HepG2 (cell line): ENCODE results near the gene TRIP6. TPM values are rescaled to one million over a fixed set of nuclear protein-coding genes. Genes with fewer than 3 reads are reported as not detected.

Experiments
- AKAP8 ChIP-seq: sonication (generic); formaldehyde crosslinking; IDR thresholded peaks from 2 replicates; pipeline ENCODE4 v1.5.1; 2020; ENCODE audit warnings: mild to moderate bottlenecking, missing genetic modification reagents
- ARID2 ChIP-seq: sonication (generic); formaldehyde crosslinking; IDR thresholded peaks from 2 replicates; pipeline ENCODE4 v1.8.1; 2022; ENCODE audit warnings: mild to moderate bottlenecking, missing genetic modification reagents, borderline replicate concordance
- GTF2F1 ChIP-seq: fragments of 150-350 bp; IDR thresholded peaks from 2 replicates; pipeline ENCODE4 v1.6.1; 2014; ENCODE audit warnings: low read length
- ISX ChIP-seq: sonication (generic); formaldehyde crosslinking; conservative IDR thresholded peaks from 2 replicates; pipeline ENCODE4 v1.5.0; 2020; ENCODE audit warnings: missing genetic modification reagents
- SMYD3 ChIP-seq: sonication (generic); formaldehyde crosslinking; IDR thresholded peaks from 2 replicates; pipeline ENCODE4 v1.8.1; 2023; ENCODE audit warnings: mild to moderate bottlenecking, missing genetic modification reagents
- ZC3H4 ChIP-seq: sonication (generic); formaldehyde crosslinking; IDR thresholded peaks from 2 replicates; pipeline ENCODE4 v1.4.0; 2020; ENCODE audit warnings: missing genetic modification reagents, borderline replicate concordance
- ZNF546 ChIP-seq: sonication (generic); formaldehyde crosslinking; conservative IDR thresholded peaks from 2 replicates; pipeline ENCODE4 v1.8.1; 2023; ENCODE audit warnings: mild to moderate bottlenecking, missing genetic modification reagents
- ZNF549 ChIP-seq: sonication (generic); formaldehyde crosslinking; IDR thresholded peaks from 2 replicates; pipeline ENCODE4 v1.5.0; 2020; ENCODE audit warnings: missing genetic modification reagents
- ZNF75D ChIP-seq: sonication (generic); formaldehyde crosslinking; IDR thresholded peaks from 2 replicates; pipeline ENCODE4 v1.8.1; 2023; ENCODE audit warnings: missing genetic modification reagents, mild to moderate bottlenecking, borderline replicate concordance
- polyA plus RNA-seq, 8 experiments: library from polyadenylated mRNA; depleted of rRNA in 3 of 8; stranded (reverse) in 7 of 8; unstranded in 1 of 8; fragments of >200 nt; fragmentation: Illumina TruSeq in 4 of 8; extraction: Trizol in 4 of 8; gene quantifications; 2 replicates each; pipeline versions ENCODE4 v1.2.1 to v1.2.3, GENCODE V29; 2011 to 2016; ENCODE audit warnings: low read depth in 4 of 8, missing spikeins in 1 of 8, mixed read lengths in 1 of 8; ENCODE audit not compliant: insufficient read depth in 1 of 8
- total RNA-seq, 5 experiments: library from RNA; depleted of rRNA; stranded (reverse); fragments of >200 nt; fragmentation: Illumina TruSeq; extraction: Trizol; gene quantifications; 2 replicates each; pipeline ENCODE4 v1.2.3, GENCODE V29; 2016; ENCODE audit warnings: low read depth in 1 of 5
- TF ChIP-seq, protein P1 (sequence below): sonication (generic); formaldehyde crosslinking; IDR thresholded peaks from 2 replicates; pipeline ENCODE4 v1.4.0; 2020; ENCODE audit warnings: missing genetic modification reagents
- TF ChIP-seq, protein P2 (sequence below): sonication (generic); formaldehyde crosslinking; IDR thresholded peaks from 2 replicates; pipeline ENCODE4 v1.5.0; 2020; ENCODE audit warnings: missing genetic modification reagents

The TRIP6 gene
- total and polyA plus RNA-seq, 2 of the 13 experiments (the other 11 are each of a cell fraction or from before 2014, with no cell fraction given) = 0.34 to 0.38 TPM

DNA sequence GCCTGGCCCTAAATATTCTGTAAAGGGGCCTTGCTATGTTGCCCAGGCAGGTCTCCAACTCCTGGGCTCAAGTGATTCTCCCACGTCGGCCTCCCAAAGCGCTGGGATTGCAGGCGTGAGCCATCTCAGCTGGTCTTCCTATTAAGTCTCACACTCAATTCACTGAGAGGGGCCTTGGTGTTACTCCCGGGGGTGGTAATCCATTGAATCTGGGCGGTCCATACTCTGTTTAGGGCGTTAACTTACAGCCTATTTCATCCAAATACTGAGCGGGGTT, 7.1 kb downstream of the TRIP6 start (continued):
- TF ChIP-seq, protein P1, sequence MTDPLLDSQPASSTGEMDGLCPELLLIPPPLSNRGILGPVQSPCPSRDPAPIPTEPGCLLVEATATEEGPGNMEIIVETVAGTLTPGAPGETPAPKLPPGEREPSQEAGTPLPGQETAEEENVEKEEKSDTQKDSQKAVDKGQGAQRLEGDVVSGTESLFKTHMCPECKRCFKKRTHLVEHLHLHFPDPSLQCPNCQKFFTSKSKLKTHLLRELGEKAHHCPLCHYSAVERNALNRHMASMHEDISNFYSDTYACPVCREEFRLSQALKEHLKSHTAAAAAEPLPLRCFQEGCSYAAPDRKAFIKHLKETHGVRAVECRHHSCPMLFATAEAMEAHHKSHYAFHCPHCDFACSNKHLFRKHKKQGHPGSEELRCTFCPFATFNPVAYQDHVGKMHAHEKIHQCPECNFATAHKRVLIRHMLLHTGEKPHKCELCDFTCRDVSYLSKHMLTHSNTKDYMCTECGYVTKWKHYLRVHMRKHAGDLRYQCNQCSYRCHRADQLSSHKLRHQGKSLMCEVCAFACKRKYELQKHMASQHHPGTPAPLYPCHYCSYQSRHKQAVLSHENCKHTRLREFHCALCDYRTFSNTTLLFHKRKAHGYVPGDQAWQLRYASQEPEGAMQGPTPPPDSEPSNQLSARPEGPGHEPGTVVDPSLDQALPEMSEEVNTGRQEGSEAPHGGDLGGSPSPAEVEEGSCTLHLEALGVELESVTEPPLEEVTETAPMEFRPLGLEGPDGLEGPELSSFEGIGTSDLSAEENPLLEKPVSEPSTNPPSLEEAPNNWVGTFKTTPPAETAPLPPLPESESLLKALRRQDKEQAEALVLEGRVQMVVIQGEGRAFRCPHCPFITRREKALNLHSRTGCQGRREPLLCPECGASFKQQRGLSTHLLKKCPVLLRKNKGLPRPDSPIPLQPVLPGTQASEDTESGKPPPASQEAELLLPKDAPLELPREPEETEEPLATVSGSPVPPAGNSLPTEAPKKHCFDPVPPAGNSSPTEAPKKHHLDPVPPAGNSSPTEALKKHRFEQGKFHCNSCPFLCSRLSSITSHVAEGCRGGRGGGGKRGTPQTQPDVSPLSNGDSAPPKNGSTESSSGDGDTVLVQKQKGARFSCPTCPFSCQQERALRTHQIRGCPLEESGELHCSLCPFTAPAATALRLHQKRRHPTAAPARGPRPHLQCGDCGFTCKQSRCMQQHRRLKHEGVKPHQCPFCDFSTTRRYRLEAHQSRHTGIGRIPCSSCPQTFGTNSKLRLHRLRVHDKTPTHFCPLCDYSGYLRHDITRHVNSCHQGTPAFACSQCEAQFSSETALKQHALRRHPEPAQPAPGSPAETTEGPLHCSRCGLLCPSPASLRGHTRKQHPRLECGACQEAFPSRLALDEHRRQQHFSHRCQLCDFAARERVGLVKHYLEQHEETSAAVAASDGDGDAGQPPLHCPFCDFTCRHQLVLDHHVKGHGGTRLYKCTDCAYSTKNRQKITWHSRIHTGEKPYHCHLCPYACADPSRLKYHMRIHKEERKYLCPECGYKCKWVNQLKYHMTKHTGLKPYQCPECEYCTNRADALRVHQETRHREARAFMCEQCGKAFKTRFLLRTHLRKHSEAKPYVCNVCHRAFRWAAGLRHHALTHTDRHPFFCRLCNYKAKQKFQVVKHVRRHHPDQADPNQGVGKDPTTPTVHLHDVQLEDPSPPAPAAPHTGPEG = 0 out of 2 replicates have a peak, but pooled peaks have one; percentile 7
- TF ChIP-seq ISX = 0 out of 2 replicates have a peak, but pooled peaks have one; percentile 1
- TF ChIP-seq, protein P2, sequence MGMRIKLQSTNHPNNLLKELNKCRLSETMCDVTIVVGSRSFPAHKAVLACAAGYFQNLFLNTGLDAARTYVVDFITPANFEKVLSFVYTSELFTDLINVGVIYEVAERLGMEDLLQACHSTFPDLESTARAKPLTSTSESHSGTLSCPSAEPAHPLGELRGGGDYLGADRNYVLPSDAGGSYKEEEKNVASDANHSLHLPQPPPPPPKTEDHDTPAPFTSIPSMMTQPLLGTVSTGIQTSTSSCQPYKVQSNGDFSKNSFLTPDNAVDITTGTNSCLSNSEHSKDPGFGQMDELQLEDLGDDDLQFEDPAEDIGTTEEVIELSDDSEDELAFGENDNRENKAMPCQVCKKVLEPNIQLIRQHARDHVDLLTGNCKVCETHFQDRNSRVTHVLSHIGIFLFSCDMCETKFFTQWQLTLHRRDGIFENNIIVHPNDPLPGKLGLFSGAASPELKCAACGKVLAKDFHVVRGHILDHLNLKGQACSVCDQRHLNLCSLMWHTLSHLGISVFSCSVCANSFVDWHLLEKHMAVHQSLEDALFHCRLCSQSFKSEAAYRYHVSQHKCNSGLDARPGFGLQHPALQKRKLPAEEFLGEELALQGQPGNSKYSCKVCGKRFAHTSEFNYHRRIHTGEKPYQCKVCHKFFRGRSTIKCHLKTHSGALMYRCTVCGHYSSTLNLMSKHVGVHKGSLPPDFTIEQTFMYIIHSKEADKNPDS (CRISPR knock-in tag) = no peak
- 0 out of 2 replicates have a peak, but pooled peaks have one; percentile 18 for TF ChIP-seq ARID2 (CRISPR knock-in tag)
- no peak for TF ChIP-seq AKAP8 (CRISPR knock-in tag)
- no peak for TF ChIP-seq GTF2F1
- no peak for TF ChIP-seq ZC3H4 (CRISPR knock-in tag)
- no peak for TF ChIP-seq ZNF546
- 0 out of 2 replicates have a peak, but pooled peaks have one; percentile 65 for TF ChIP-seq ZNF75D (CRISPR knock-in tag)
- 0 out of 2 replicates have a peak, but pooled peaks have one; percentile 7 for TF ChIP-seq SMYD3 (CRISPR knock-in tag)
- TF ChIP-seq ZNF549 = no peak
